Endothelial cell of umbilical vein (primary cell): ENCODE measurements around the gene NFIA. TPM values are rescaled to one million over a fixed set of nuclear protein-coding genes. Genes with fewer than 3 reads are reported as not detected.

ENCODE experiments used
- BruUV-seq: library from RNA; stranded (reverse); fragments of 400-500 nt; replicated peaks from 2 replicates; lab custom pipeline; 2021; lab: Mats Ljungman, UMichigan
- CTCF ChIA-PET: fragments of 300-600, 350-600 bp; sonication (Branson Sonifier 250); formaldehyde crosslinking; loops from one replicate; lab custom pipeline; 2021; ENCODE audit warnings: antibody characterized with exemption, inconsistent platforms; lab: Charles Lee
- POLR2A ChIA-PET: fragments of 300-600, 350-600 bp; sonication (Branson Sonifier 250); formaldehyde crosslinking; loops from one replicate; lab custom pipeline; 2021; ENCODE audit warnings: antibody characterized with exemption, inconsistent platforms; lab: Charles Lee
- DNase-seq: peaks from one replicate; pipeline ENCODE4 v3.0.0-alpha.2; 2011; ENCODE audit warnings: low read depth, low spot score
- FAIRE-seq: peaks from 2 replicates; lab custom pipeline; 2011; peaks lifted over from hg19 to GRCh38; lab: Jason Lieb, UNC
- H2AFZ ChIP-seq: 2 replicates; pipeline ENCODE4 v1.6.0; 2012; ENCODE audit warnings: low read depth, low read length, control low read depth, inconsistent platforms
- H3K27ac ChIP-seq: 2 replicates; pipeline ENCODE4 v1.5.1; 2011; ENCODE audit warnings: low read depth, mild to moderate bottlenecking, control low read depth, low read length, moderate library complexity; ENCODE audit not compliant: insufficient read depth
- H3K27me3 ChIP-seq, 2 experiments: 2 replicates each; pipeline versions ENCODE4 v1.6.0 to v1.6.1; 2011; ENCODE audit warnings: low read length in 2 of 2, mixed read lengths in 1 of 2; ENCODE audit not compliant: control insufficient read depth in 2 of 2, insufficient read depth in 2 of 2
- H3K36me3 ChIP-seq, 2 experiments: 2 replicates in 1 of 2; 3 replicates in 1 of 2; pipeline ENCODE4 v1.5.1; 2011; ENCODE audit warnings: low read length in 2 of 2, mild to moderate bottlenecking in 1 of 2, moderate library complexity in 1 of 2; ENCODE audit not compliant: control insufficient read depth in 2 of 2, insufficient read depth in 2 of 2; ENCODE audit errors: extremely low read depth in 1 of 2
- H3K4me1 ChIP-seq: 3 replicates; pipeline ENCODE4 v1.5.1; 2011; ENCODE audit warnings: mild to moderate bottlenecking, low read length; ENCODE audit not compliant: control insufficient read depth, insufficient read depth; ENCODE audit errors: extremely low read depth
- H3K4me2 ChIP-seq: 2 replicates; pipeline ENCODE4 v1.6.1; 2011; ENCODE audit warnings: low read length, control low read depth, mixed read lengths; ENCODE audit not compliant: insufficient read depth
- H3K4me3 ChIP-seq, 3 experiments: fragments of 200-600 bp in 1 of 3; sonication (generic), shearing (Covaris generic) in 1 of 3; replicated peaks in 1 of 3; 2 replicates each; pipeline ENCODE4 v1.5.1; 2011 to 2016; ENCODE audit warnings: control low read depth in 3 of 3, low read length in 3 of 3, mild to moderate bottlenecking in 2 of 3, inconsistent platforms in 1 of 3, low read depth in 1 of 3, moderate library complexity in 1 of 3; ENCODE audit not compliant: insufficient read depth in 1 of 3
- H3K79me2 ChIP-seq: 2 replicates; pipeline ENCODE4 v1.6.0; 2012; ENCODE audit warnings: low read length, inconsistent platforms; ENCODE audit not compliant: control insufficient read depth, insufficient read depth
- H3K9ac ChIP-seq: replicated peaks from 2 replicates; pipeline ENCODE3; 2011; ENCODE audit warnings: low read length, control low read depth; ENCODE audit not compliant: insufficient read depth; ENCODE audit errors: extremely low read depth
- H3K9me1 ChIP-seq: replicated peaks from 3 replicates; pipeline ENCODE4 v1.6.0; 2011; ENCODE audit warnings: mild to moderate bottlenecking, low read length; ENCODE audit not compliant: control insufficient read depth, insufficient read depth; ENCODE audit errors: extremely low read depth
- H3K9me3 ChIP-seq: replicated peaks from 2 replicates; pipeline ENCODE4 v1.5.1; 2012; ENCODE audit warnings: low read length, inconsistent platforms; ENCODE audit not compliant: control insufficient read depth, insufficient read depth
- H4K20me1 ChIP-seq: replicated peaks from 2 replicates; pipeline ENCODE3; 2011; ENCODE audit warnings: mild to moderate bottlenecking, low read length; ENCODE audit not compliant: control insufficient read depth, insufficient read depth; ENCODE audit errors: extremely low read depth
- CTCF ChIP-seq, 2 donors: IDR thresholded peaks; 1 replicate in 1 of 2; 2 replicates in 1 of 2; pipeline ENCODE4 v1.5.1; 2011; ENCODE audit warnings: low read length in 2 of 2, mild to moderate bottlenecking in 2 of 2, moderate library complexity in 2 of 2, control low read depth in 1 of 2, inconsistent platforms in 1 of 2, low read depth in 1 of 2; ENCODE audit not compliant: insufficient read depth in 1 of 2; ENCODE audit errors: extremely low read depth in 1 of 2
- EZH2 ChIP-seq: IDR thresholded peaks from 2 replicates; pipeline ENCODE4 v1.6.1; 2012; ENCODE audit warnings: borderline replicate concordance, low read depth, mild to moderate bottlenecking, moderate library complexity, low read length, inconsistent platforms; ENCODE audit not compliant: severe bottlenecking
- FOS ChIP-seq: IDR thresholded peaks from 2 replicates; pipeline ENCODE4 v1.6.1; 2011; ENCODE audit warnings: mild to moderate bottlenecking, low read length, moderate library complexity, borderline replicate concordance; ENCODE audit not compliant: insufficient read depth
- GATA2 ChIP-seq: IDR thresholded peaks from 2 replicates; pipeline ENCODE4 v1.7.0; 2011; ENCODE audit warnings: low read depth, mild to moderate bottlenecking, moderate library complexity, mixed read lengths, low read length; ENCODE audit not compliant: insufficient read length, insufficient read depth
- JUN ChIP-seq: IDR thresholded peaks from 2 replicates; pipeline ENCODE4 v1.6.1; 2011; ENCODE audit warnings: borderline replicate concordance, low read depth; ENCODE audit not compliant: insufficient read length, insufficient read depth
- MAX ChIP-seq: IDR thresholded peaks from 2 replicates; pipeline ENCODE4 v1.6.1; 2011; ENCODE audit not compliant: insufficient read depth, insufficient read length
- MYC ChIP-seq: IDR thresholded peaks from one replicate; pipeline ENCODE4 v1.6.1; 2011; ENCODE audit warnings: mild to moderate bottlenecking, low read depth, low read length
- POLR2A ChIP-seq: IDR thresholded peaks from 2 replicates; pipeline ENCODE4 v1.6.1; 2012; ENCODE audit warnings: low read depth, mild to moderate bottlenecking, control low read depth, low read length
- POLR2AphosphoS5 ChIP-seq: IDR thresholded peaks from 2 replicates; pipeline ENCODE4 v1.6.1; 2012; ENCODE audit warnings: low read depth, mild to moderate bottlenecking, control low read depth, low read length, moderate library complexity; ENCODE audit not compliant: insufficient read depth
- dilution Hi-C: fragments of 300-500 bp; cut with MboI; formaldehyde crosslinking; loops from one replicate; pipeline ENCODE4 v1.15.0; 2019; ENCODE audit warnings: low sequenced_read_pairs; ENCODE audit not compliant: extremely low pct_ligation_motif_present
- intact Hi-C: fragments of 100-400 bp; cut with micrococcal nuclease; formaldehyde crosslinking; loops from one replicate; pipeline ENCODE4 v1.10.0; 2022
- polyA plus RNA-seq, 4 experiments: library from polyadenylated mRNA; depleted of rRNA in 3 of 4; stranded (reverse) in 3 of 4; unstranded in 1 of 4; fragments of >200 nt; gene quantifications; 2 replicates each; pipeline versions ENCODE4 v1.2.1 to v1.2.3, GENCODE V29; 2011 to 2012; ENCODE audit warnings: missing spikeins in 1 of 4
- total RNA-seq: library from RNA; stranded (reverse); gene quantifications from 2 replicates; pipeline ENCODE4 v1.2.3, GENCODE V29; 2021

NFIA gene
- total and polyA plus RNA-seq, 2 donors (not counting 3 experiments of a cell fraction or from before 2014, with no cell fraction given) = 25.5 to 47.0 TPM

- Histone ChIP-seq H3K4me3 (no peak overlapping the region), H3K9me3 (no peaks in the 10 kb centered on the region), H3K4me2 (no peak overlapping the region), H3K79me2 (no peaks in the 10 kb centered on the region), H3K9me1 (no peaks in the 10 kb centered on the region), H2AFZ (no peak overlapping the region), H3K27ac (no peak overlapping the region), H3K4me1 (no peaks in the 10 kb centered on the region), H3K27me3 (no peaks in the 10 kb centered on the region), H3K36me3 (no peaks in the 10 kb centered on the region), H4K20me1 (no peaks in the 10 kb centered on the region), H3K9ac (no peak overlapping the region)
- DNase-seq (peak; percentile 90), FAIRE-seq (peak; percentile 59)
- ChIA-PET POLR2A (no interaction called here), CTCF (interaction anchor here (1.0 to 1.6 kb wide), 6 partner anchors 9 to 342 kb away, joined by 3 to 5 read pairs (median 4); no protein-coding TSS in a partner anchor)
- intact Hi-C loops = loop anchor here (1.0 kb wide), 1 partner anchor 11 kb away; no protein-coding TSS in a partner anchor
- TF ChIP-seq EZH2 = no peak
- no peak for TF ChIP-seq POLR2AphosphoS5
- TF ChIP-seq JUN = no peak
- no peak for TF ChIP-seq MAX
- TF ChIP-seq GATA2 = no peak
- TF ChIP-seq FOS = no peak
- TF ChIP-seq CTCF (IDR thresholded peaks at IDR 0.05; ENCODE audit: extremely low read depth in 1 of 2, insufficient read depth in 1 of 2, low read depth in 1 of 2, low read length in 2 of 2) = no peak
- TF ChIP-seq POLR2A = no peak
- no peak for TF ChIP-seq MYC
- no TSS peak for BruUV-seq
- dilution Hi-C loops = no loop called here
These were observed 217.1 kb downstream of the NFIA start for GRCh38 chr1:61299463-61299862.
